ENCODE measurements around the gene TUBB3.
"Not testable (repeated sequence)": the region's sequence is repeated elsewhere in the genome, so short reads cannot be mapped to it uniquely, and the experiment has no call there.

Gene TUBB3

GRCh38 chr16:89922884-89923639 lies at the start of gene TUBB3:
Gene TUBB3 (plus strand): TSS chr16:89923342. CDS start chr16:89923402, 60 bp downstream.
- DNase-seq = peak; percentile 69

GRCh38 chr16:89873972-89874689 lies 49.0 kb upstream of the TUBB3 start:
- DNase-seq = peak; percentile 89

- DNase-seq = not testable (repeated sequence)
Measured at GRCh38 chr16:89879123-89879522, 44.0 kb upstream of the TUBB3 start.

- no peak for DNase-seq
Measured at GRCh38 chr16:89880477-89881367, 42.4 kb upstream of the TUBB3 start.

- no peak for DNase-seq
Measured at GRCh38 chr16:89881368-89881730, 41.8 kb upstream of the TUBB3 start.

GRCh38 chr16:89883346-89884040 lies 39.6 kb upstream of the TUBB3 start:
- DNase-seq = no peak

- DNase-seq = no peak
Measured at GRCh38 chr16:89884041-89884421, 39.1 kb upstream of the TUBB3 start.

GRCh38 chr16:89887243-89887642 lies 35.9 kb upstream of the TUBB3 start:
- DNase-seq = no peak

- DNase-seq = no peak
Measured at GRCh38 chr16:89890200-89890599, 32.9 kb upstream of the TUBB3 start.

GRCh38 chr16:89890886-89891657 lies 32.1 kb upstream of the TUBB3 start:
- DNase-seq = no peak

- no peak for DNase-seq
Measured at GRCh38 chr16:89892055-89892630, 31.0 kb upstream of the TUBB3 start.

- DNase-seq = no peak
Measured at GRCh38 chr16:89892635-89893034, 30.5 kb upstream of the TUBB3 start.

- no peak for DNase-seq
Measured at GRCh38 chr16:89893642-89894548, 29.2 kb upstream of the TUBB3 start.

GRCh38 chr16:89895482-89896250 lies 27.5 kb upstream of the TUBB3 start:
- no peak for DNase-seq

GRCh38 chr16:89897204-89897603 lies 25.9 kb upstream of the TUBB3 start:
- DNase-seq = no peak

GRCh38 chr16:89898201-89898967 lies 24.8 kb upstream of the TUBB3 start:
- DNase-seq = no peak

- DNase-seq = no peak
Measured at GRCh38 chr16:89899879-89900481, 23.2 kb upstream of the TUBB3 start.

GRCh38 chr16:89900885-89901284 lies 22.3 kb upstream of the TUBB3 start:
- DNase-seq = no peak

All from amniotic stem cell (primary cell).